C4-2B (cell line): ENCODE results near the gene PLXNA3.
"Not testable (repeated sequence)": the region's sequence is repeated elsewhere in the genome, so short reads cannot be mapped to it uniquely, and the experiment has no call there.

Source experiments
- H3K27ac ChIP-seq: fragments of 450-650 bp; 2 replicates; pipeline ENCODE4 v1.5.1; 2017
- CTCF ChIP-seq: fragments of 450-650 bp; conservative IDR thresholded peaks from 2 replicates; pipeline ENCODE4 v1.5.1; 2017; ENCODE audit warnings: mild to moderate bottlenecking
- ZFX ChIP-seq: fragments of 450-650 bp; IDR thresholded peaks from 2 replicates; pipeline ENCODE4 v1.6.1; 2017

The PLXNA3 gene

GRCh38 chrX:154494715-154495114 is 36.6 kb downstream of the PLXNA3 start:
- TF ChIP-seq ZFX (no peak), CTCF (no peak)
- H3K27ac ChIP-seq, result no peak overlapping the region

DNA sequence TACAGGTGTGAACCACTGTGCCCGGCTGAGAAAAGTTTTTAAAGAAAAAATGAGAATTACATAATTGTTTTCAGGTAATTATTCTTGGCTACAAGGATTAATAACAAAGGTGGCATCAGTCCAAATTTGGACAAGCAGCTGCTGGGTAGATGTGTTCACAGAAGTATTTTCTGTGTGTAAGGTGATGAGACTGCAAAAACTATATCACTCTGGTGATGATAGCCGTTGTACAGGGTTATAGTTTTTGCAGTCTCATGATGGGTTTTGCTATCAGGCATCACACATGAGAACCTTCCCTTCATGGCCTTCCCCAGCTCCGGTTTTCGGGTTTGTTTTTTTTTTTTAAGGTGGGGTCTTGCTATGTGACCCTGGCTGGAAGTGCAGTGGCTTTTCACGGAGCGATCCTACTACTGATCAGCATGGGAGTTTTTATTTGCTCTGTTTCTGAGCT is 37.4 kb downstream of the PLXNA3 start:
- no peak overlapping the region for H3K27ac ChIP-seq
- no peak for TF ChIP-seq CTCF
- no peak for TF ChIP-seq ZFX

- not testable (repeated sequence) for H3K27ac ChIP-seq
These were observed 38.6 kb downstream of the PLXNA3 start for GRCh38 chrX:154496591-154497137.

- H3K27ac ChIP-seq, result not testable (repeated sequence)
These were observed 43.3 kb downstream of the PLXNA3 start for GRCh38 chrX:154501423-154501822.

GRCh38 chrX:154502098-154502497 is 44.0 kb downstream of the PLXNA3 start:
- H3K27ac ChIP-seq, result no peak overlapping the region
- TF ChIP-seq ZFX (no peak), CTCF (no peak)

- TF ChIP-seq ZFX, result no peak
- no peak for TF ChIP-seq CTCF
- no peak overlapping the region for H3K27ac ChIP-seq
These were observed 44.9 kb downstream of the PLXNA3 start for GRCh38 chrX:154502989-154503388.

DNA sequence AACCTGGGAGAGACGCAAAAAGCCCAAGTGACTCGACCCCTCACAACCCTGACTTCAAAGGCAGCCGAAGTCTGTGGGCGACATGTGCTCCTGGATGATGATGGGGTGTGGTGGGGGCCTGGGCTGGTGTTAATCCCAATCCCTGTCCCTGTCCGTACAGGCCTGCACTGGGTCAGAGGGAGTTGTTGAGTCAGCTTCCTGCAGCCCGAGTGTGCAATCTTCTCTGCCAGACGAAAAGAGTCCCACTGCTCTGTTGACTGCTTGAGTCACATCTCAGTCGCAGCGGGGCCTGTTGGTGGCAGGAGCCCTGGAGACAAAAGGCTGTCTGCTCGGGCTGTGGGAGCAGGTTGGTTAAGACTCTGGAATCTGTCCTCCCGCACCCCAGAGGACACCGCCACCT is 47.7 kb downstream of the PLXNA3 start:
- H3K27ac ChIP-seq, result no peak overlapping the region
- TF ChIP-seq CTCF, result no peak
- TF ChIP-seq ZFX, result no peak

DNA sequence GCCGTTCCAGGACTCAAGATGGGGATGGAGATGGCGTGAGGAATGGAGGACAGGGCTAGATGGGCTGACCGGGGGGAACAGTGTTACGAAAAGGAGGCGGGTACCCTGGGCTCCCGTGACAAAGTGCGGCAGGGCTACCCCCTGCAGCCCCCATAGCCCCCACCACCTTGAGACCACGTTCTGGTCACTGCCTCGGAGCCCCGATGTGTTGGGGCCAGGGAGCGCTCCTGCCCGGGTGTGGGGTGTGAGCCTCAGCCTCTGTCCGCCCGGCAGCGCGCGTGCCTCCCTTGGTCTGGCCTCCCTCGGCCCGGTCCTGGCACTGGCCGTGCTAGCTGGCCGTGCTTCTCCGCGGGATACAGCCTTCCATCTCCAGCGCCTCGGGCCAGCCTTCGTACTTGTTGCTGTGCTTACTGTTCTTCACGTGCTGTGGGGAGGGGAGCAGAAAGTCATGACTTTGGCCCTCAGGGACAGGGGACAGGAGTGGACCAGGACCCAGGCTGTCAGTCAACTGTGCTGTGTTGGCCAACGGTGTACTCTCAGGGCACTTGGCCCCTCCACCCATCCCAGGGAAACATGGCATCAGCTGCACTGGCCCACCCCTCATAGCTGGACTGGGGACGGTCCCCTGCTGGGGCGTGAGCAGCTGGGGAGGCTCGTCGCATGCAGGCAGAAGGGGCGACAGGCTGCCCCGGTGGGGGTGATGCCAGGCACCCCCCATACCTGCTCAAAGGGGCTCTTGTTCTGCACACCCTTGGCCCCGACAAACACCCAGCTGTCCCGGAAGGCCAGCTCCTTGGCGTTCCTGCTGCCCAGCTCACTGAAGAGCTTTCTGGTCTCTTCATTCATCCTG is 48.6 kb downstream of the PLXNA3 start:
- TF ChIP-seq CTCF (no peak), ZFX (no peak)

More for the DNA sequence above, 48.6 kb downstream of the PLXNA3 start:
- H3K27ac ChIP-seq, result no peak overlapping the region
